Measurements from ENCODE around the gene ACP4.
A peak's percentile ranks its signal among the peaks of the same experiment; 100 is the strongest.

The ACP4 gene

GRCh38 chr19:50833117-50833801 is 43.0 kb downstream of the ACP4 start, which contains the start of gene KLK15:
KLK15 (minus strand) TSS chr19:50833574; CDS start chr19:50831492, 2,082 bp downstream.
- H2AFZ ChIP-seq (ENCODE audit: low read length) = no peak within 1 kb of the TSS

GRCh38 chr19:50833802-50834167 is 43.6 kb downstream of the ACP4 start:
- H3K9ac ChIP-seq (ENCODE audit: low read length) = no peak overlapping the region
- no peak overlapping the region for H3K27ac ChIP-seq (ENCODE audit: low read length)
- no peak overlapping the region for H3K4me3 ChIP-seq (ENCODE audit: low read length)
- no peak overlapping the region for H2AFZ ChIP-seq (ENCODE audit: low read length)
- H3K9me3 ChIP-seq (replicated peaks; ENCODE audit: insufficient read depth, low read length) = no peaks in the 10 kb centered on the region
- H4K20me1 ChIP-seq (ENCODE audit: insufficient read depth, low read length) = no peaks in the 10 kb centered on the region
- no peaks in the 10 kb centered on the region for H3K36me3 ChIP-seq (replicated peaks; ENCODE audit: insufficient read depth, low read length)
- no peaks in the 10 kb centered on the region for H3F3A ChIP-seq (ENCODE audit: insufficient read depth, low read length)
- H3K79me2 ChIP-seq (ENCODE audit: low read length) = no peaks in the 10 kb centered on the region
- no peak for TF ChIP-seq EZH2phosphoT487 (IDR thresholded peaks at IDR 0.05; ENCODE audit: low read length)
- DNase-seq = no peak
- no peak overlapping the region for H3K4me2 ChIP-seq (ENCODE audit: low read depth, low read length)
- no peaks in the 10 kb centered on the region for H3K4me1 ChIP-seq (ENCODE audit: low read length)
- H3K27me3 ChIP-seq (replicated peaks; ENCODE audit: insufficient read depth, low read length) = peaks cover 69% of the 10 kb centered on the region
- H3K9me2 ChIP-seq (replicated peaks; ENCODE audit: insufficient read depth, low read length) = no peaks in the 10 kb centered on the region

More at GRCh38 chr19:50833117-50833801, 43.0 kb downstream of the ACP4 start, which contains the start of gene KLK15:
- TF ChIP-seq CTCF (IDR thresholded peaks at IDR 0.05; ENCODE audit: low read length) = no peak
- no peak for TF ChIP-seq EZH2phosphoT487 (IDR thresholded peaks at IDR 0.05; ENCODE audit: low read length)
- TF ChIP-seq EZH2 (optimal IDR thresholded peaks at IDR 0.05; ENCODE audit: low read depth, low read length) = no peak
- H4K20me1 ChIP-seq (ENCODE audit: insufficient read depth, low read length) = no peaks in the 10 kb centered on the region
- H3K9ac ChIP-seq (ENCODE audit: low read length) = no peak within 1 kb of the TSS
- peaks cover 71% of the 10 kb centered on the region for H3K27me3 ChIP-seq (replicated peaks; ENCODE audit: insufficient read depth, low read length)
- H3K36me3 ChIP-seq (replicated peaks; ENCODE audit: insufficient read depth, low read length) = no peaks in the 10 kb centered on the region
- H3K79me2 ChIP-seq (ENCODE audit: low read length) = no peaks in the 10 kb centered on the region
- H3K9me3 ChIP-seq (replicated peaks; ENCODE audit: insufficient read depth, low read length) = no peaks in the 10 kb centered on the region
- DNase-seq = no peak
- H3K4me1 ChIP-seq (ENCODE audit: low read length) = no peaks in the 10 kb centered on the region
- no peak within 1 kb of the TSS for H3K27ac ChIP-seq (ENCODE audit: low read length)
- no peak within 1 kb of the TSS for H3K4me2 ChIP-seq (ENCODE audit: low read depth, low read length)
- H3K9me2 ChIP-seq (replicated peaks; ENCODE audit: insufficient read depth, low read length) = no peaks in the 10 kb centered on the region
- no peak within 1 kb of the TSS for H3K4me3 ChIP-seq (ENCODE audit: low read length)
- no peaks in the 10 kb centered on the region for H3F3A ChIP-seq (ENCODE audit: insufficient read depth, low read length)

DNA sequence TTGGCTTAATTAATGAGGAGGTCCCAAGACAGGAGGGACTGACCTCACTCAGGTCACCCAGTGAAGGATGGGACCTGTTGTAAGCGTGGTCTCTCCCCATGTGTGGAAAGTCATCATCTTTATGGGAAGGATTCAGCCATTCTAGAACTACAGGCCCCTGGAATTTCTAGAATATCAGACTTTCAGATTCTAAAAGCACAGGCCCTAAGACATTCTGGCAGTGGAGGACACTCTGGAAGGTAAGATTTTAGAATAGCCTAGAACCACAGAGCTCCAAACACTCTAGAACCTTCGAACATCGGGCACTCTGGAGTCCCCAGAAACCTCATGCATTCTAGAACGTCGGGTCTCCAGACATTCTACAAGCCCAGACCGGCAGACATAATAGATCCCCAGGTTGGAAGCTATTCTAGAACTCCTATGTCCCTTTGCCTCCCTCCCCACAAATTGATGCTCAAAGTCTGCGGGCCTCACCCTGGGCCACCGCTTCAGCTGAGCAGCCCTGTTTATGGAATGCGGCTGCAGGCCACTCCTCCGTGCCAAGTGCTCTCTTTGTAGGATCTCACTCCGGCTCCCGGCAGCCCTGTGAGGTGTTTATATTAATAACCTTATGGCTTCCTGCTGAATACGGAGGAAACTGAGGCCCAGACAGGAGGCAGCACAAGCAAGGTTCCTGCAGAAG is 45.0 kb downstream of the ACP4 start:
- Histone ChIP-seq H3K4me3 (ENCODE audit: low read length) (peak overlapping the region; percentile 50; the same call in 1 of the 2 replicates), H3K9me2 (replicated peaks; ENCODE audit: insufficient read depth, low read length) (no peaks in the 10 kb centered on the region), H3K27ac (ENCODE audit: low read length) (no peak overlapping the region), H2AFZ (ENCODE audit: low read length) (peak overlapping the region; percentile 30; the same call in 1 of the 2 replicates), H4K20me1 (ENCODE audit: insufficient read depth, low read length) (no peaks in the 10 kb centered on the region), H3K4me2 (ENCODE audit: low read depth, low read length) (peak overlapping the region; percentile 73; the same call in 1 of the 2 replicates), H3K27me3 (replicated peaks; ENCODE audit: insufficient read depth, low read length) (peaks cover 60% of the 10 kb centered on the region), H3F3A (ENCODE audit: insufficient read depth, low read length) (no peaks in the 10 kb centered on the region), H3K9ac (ENCODE audit: low read length) (no peak overlapping the region), H3K4me1 (ENCODE audit: low read length) (no peaks in the 10 kb centered on the region), H3K79me2 (ENCODE audit: low read length) (no peaks in the 10 kb centered on the region), H3K9me3 (replicated peaks; ENCODE audit: insufficient read depth, low read length) (no peaks in the 10 kb centered on the region), H3K36me3 (replicated peaks; ENCODE audit: insufficient read depth, low read length) (no peaks in the 10 kb centered on the region)
- TF ChIP-seq CTCF (IDR thresholded peaks at IDR 0.05; ENCODE audit: low read length) (no peak), EZH2 (optimal IDR thresholded peaks at IDR 0.05; ENCODE audit: low read depth, low read length) (no peak), EZH2phosphoT487 (IDR thresholded peaks at IDR 0.05; ENCODE audit: low read length) (no peak)
- no peak for DNase-seq

Measured in MM.1S (cell line).